Brain pericyte (primary cell): ENCODE data around the gene HGS.

Experiments used
- DNase-seq: peaks from one replicate; pipeline ENCODE4 v3.0.0-alpha.2; 2012; ENCODE audit warnings: low read depth, low spot score

HGS gene, protein sequence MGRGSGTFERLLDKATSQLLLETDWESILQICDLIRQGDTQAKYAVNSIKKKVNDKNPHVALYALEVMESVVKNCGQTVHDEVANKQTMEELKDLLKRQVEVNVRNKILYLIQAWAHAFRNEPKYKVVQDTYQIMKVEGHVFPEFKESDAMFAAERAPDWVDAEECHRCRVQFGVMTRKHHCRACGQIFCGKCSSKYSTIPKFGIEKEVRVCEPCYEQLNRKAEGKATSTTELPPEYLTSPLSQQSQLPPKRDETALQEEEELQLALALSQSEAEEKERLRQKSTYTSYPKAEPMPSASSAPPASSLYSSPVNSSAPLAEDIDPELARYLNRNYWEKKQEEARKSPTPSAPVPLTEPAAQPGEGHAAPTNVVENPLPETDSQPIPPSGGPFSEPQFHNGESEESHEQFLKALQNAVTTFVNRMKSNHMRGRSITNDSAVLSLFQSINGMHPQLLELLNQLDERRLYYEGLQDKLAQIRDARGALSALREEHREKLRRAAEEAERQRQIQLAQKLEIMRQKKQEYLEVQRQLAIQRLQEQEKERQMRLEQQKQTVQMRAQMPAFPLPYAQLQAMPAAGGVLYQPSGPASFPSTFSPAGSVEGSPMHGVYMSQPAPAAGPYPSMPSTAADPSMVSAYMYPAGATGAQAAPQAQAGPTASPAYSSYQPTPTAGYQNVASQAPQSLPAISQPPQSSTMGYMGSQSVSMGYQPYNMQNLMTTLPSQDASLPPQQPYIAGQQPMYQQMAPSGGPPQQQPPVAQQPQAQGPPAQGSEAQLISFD

DNA sequence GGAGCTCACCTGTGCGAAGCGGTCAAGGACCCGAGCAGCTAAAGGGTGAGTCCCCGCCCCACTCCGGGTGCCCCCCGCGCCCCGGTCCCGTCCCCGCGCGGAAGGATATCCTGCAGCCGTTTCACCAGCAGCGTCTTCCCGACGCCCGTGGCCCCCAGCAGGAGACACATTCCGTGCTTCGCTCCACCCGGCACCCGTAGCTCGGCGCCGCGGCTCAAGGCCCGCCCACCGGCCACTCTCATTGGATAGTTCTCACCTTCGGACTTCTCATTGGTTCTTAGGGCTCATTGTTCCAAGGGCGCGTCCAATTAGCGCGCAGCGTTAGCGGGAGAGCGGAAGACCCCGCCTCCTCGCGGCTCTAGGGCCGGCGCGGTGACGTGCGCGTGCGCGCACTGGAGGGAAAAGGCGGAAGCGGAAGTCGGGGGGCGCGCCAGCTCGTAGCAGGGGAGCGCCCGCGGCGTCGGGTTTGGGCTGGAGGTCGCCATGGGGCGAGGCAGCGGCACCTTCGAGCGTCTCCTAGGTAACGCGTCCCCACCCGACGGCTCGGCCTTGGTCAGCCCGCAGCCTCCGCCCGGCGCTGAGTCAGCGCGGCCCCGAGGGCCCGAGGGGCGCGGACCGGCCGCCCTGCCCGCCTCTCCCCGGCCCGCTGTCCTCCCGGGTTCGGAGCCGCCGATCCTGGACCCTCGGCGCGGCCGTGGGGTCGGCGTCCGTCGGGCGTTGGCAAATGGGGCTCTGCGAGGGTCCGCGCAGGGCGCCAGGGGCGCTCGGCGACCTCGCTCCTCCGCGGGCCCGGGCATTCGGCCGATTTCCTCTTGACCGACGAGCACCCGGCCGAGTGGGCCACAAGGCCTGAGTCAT is at the start of gene HGS, which contains the start of gene ARL16:
TSS of gene HGS (plus strand) at position 428 of the 858 bp plus-strand sequence. CDS start at position 484, 56 bp downstream.
TSS of gene ARL16 (minus strand) at position 214 of the 858 bp plus-strand sequence. CDS start at position 170, 44 bp downstream.
- DNase-seq = peak; percentile 99

DNA sequence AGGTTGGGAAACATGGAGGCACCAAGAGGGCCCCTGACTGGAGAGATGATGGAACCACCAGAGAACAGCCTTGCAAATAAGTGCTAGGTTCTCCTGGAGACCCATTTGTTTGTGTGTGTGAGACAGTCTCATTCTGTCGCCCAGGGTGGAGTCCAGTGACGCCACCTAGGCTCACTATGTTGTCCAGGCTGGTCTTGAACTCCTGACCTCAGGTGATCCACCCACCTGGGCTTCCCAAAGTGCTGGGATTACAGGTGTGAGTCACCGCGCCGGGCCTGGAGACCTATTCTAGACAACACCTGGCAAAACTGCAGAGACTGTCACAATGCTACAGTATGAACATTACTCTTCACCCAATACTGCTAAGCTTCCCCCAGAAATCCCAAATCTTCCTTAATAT is 48.4 kb upstream of the HGS start:
- no peak for DNase-seq

DNA sequence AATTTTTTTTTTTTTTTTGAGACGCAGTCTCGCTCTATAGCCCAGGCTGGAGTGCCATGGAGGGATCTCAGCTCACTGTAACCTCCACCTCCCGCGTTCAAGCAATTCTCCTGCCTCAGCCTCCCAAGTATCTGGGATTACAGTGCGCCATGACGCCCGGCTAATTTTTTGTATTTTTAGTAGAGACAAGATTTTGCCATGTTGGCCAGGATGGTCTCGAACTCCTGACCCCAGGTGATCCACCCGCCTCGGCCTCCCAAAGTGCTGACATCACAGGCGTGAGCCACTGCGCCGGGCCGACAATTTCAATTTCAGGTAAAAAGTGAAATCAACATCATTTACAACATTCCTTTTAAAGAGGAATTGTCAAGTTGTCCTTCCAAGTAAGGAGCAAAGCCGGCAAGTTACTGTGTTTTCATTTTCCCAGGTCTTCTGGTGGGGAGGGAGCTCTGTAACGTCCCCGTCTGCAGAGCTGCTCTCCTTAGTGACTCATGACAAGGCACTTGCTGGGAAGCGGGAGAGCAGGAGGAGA is 47.8 kb upstream of the HGS start:
- no peak for DNase-seq

DNA sequence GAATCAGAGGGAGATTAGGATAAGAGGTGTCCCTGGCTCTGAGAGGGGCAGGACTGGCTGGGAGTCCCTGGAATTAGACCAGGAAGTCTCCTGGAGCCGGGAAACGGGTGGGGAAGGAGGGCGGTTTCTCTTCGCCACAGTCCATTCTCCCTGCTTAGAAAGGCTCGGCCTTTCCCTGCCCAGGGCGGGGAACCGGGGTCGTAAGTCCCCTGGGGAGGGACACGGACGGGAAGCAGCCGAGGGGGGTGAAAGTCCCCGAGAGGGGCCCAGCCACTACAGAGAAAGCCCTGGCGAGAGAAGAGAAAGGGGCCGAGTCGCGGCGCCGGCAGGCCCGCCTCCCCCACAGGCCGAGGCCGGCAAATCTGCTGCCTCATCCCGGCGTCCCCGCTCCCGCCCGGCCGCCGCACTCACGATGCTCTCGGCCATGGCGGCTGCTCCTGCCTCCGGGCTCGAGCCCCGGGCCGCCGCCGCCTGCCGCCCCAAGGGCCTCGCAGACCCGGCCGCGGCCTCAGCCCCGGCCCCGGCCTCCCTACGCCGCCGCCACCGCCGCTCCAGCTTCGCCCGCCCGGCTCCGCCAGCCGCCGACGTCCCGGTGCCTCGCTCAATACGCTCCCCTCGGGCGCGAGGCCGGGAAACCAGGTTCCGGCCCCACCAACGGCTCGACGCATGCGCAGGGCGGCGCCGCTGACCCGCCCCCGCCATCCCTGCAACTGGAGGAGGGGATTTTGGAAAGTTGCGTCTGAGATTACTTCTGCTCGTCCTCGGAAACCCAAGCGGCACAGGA is 47.1 kb upstream of the HGS start, which contains the start of the genes NPLOC4 and TSPAN10:
TSS of gene NPLOC4 (minus strand) at position 608 of the 784 bp plus-strand sequence. CDS start at position 426, 182 bp downstream.
TSS of gene TSPAN10 (plus strand) at position 692 of the 784 bp plus-strand sequence. CDS start 5,217 bp downstream, outside the sequence.
- DNase-seq = peak; percentile 61

DNA sequence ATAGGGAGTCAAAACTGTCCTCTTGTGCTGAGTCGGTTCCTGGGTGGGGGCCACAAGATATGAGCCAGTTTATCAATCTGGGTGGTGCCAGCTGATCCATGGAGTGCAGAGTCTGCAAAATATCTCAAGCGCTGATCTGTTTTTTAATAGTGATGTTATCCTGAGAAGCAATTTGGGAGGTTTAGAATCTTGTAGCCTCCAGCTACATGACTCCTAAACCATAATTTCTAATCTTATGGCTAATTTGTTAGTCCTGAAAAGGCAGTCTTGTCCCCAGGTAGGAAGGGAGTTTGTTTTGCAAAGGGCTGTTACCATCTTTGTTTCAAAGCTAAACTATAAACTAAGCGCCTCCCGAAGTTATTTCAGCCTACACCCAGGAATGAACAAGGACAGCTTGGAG is 45.1 kb upstream of the HGS start:
- DNase-seq = no peak

DNA sequence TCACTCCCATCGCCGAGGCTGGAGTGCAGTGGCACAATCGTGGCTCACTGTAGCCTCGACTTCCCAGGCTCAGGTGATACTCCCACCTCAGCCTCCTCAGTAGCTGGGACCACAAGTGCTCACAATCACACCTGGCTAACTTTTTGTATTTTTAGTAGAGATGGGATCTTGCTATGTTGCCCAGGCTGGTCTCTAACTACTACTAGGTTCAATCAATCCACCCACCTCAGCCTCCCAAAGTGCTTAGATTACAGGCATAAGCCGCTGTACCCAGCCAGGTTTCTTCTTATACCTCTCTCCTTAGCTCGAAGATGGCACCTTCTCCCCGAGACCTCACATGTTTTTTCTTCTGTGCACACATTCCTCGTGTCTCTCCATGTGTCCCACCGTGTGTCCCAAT is 43.8 kb upstream of the HGS start:
- no peak for DNase-seq

DNA sequence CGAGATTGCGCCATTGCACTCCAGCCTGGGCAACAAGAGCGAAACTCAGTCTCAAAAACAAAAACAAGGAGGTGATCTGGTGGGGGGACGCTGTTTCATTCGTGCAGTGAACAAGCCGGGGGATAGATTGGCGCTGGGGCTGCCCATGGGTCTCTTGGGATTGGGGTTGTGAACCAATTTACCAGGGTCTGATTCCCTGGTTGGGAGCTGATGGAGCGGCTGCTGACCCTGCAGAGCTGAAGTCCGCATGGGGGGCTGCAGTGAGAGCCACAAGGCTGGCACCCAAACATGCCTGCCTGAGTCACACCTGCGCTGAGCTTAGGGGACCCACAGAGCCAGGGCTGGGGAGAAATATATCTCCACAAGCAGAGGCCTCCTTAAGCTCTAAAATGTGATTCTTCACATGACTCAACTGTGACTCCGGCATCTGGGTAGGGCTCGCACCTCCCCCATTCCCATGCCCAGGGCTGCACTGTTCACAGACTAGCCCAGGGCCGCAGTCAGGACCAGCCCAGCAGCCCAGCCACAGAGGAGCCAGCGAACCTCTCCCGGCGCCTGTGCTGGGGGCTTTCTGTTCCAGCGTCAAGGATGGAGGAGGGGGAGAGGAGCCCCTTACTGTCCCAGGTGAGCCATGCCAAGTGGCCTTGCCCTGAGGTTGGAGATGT is 41.9 kb upstream of the HGS start:
- DNase-seq = no peak

DNA sequence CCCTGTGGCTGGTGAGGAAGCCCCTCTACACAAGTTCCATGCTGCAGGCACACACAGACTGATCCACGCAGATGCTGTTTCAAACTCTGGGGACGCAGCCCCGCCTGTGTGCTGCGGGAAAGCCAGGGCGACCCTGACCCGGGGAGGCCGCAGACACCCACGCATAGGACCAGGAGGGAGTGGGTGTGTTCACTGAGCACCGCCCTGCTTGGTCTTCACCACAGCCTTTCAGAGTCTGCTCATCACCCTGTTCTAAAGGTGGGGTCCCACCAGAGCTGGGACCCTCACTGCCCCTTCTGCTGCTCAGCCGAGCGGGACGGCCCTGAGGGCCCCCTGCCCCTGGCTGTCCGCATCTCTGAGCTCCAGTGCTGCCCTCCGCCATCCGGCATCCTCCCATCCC is 39.3 kb upstream of the HGS start:
- no peak for DNase-seq

DNA sequence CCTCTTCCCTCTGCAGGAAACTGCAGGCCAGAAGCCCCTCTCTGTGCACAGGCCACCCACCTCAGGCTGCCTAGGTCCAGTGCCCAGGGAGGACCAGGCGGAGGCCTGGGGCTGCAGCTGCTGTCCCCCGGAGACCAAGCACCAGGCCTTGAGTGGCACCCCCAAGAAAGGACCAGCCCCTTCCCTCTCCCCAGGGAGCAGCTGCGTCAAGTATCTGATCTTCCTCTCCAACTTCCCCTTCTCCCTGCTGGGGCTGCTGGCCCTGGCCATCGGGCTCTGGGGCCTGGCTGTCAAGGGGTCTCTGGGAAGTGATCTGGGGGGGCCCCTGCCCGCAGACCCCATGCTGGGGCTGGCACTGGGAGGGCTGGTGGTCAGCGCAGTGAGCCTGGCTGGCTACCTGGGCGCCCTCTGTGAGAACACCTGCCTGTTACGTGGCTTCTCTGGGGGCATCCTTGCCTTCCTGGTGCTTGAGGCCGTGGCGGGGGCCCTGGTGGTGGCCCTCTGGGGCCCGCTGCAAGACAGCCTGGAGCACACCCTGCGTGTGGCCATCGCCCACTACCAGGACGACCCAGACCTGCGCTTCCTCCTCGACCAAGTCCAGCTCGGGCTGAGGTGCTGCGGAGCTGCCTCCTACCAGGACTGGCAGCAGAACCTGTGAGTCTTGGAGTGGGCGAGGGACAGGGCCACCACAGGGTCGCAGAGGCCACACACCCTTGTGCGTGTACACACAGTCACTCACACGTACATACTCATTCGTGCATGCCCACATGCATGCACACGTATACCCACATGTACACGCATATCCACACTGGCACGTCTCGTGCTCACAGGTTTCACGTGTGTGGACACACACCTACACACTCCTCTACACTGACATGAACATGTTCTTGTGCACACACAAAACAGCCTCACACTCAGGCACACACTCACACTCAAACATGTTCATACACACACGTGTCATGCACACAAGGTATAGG is 38.5 kb upstream of the HGS start:
- DNase-seq = no peak

DNA sequence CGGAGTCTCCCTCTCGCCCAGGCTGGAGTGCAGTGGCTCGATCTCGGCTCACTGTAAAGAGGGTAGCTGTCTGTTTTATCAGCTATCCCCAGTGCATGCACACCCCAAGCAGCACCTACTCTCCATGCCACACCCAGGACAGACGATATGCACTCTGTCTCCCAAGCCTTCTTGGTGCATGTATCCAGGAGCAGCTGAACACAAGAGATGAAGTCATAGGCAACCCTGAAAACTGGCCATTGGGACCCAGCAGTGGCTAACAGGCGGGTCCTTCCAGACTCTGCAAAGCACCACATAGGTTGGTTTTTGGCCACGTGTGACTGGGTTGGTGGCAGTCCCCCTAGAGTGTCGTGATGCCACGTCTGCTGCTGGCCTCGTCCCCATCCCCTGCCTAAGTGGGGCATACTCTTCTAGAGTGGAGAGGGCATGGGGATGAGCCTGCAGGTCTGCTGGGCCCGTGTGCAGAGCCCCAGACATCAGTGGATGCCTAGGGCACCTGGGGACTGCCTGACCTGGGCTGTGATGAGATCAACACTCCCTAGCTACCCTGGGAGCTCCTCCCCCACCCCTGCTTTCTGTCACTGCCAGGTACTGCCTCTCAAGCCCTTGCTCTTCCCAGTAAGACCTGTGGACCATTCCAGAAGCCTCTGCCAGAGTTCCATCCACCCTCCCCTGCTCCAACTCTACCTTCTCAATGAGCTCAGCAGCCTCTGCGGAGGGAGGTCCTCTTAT is 36.8 kb upstream of the HGS start:
- DNase-seq = no peak

DNA sequence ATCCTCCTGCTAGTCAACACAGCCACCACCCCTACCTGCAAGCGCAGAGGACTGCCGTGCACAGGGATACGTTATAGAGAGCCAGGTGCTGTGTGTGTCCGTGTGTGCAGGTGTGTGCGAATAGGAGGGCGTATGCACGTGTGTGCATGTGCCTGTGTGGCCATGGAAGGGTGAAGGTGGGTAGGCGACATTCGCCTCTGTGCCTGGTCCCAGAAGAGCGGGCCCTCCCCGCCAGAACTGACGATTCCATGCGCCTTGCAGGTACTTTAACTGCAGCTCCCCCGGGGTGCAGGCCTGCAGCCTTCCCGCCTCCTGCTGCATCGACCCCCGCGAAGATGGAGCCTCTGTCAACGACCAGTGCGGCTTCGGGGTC is 36.2 kb upstream of the HGS start:
- no peak for DNase-seq

DNA sequence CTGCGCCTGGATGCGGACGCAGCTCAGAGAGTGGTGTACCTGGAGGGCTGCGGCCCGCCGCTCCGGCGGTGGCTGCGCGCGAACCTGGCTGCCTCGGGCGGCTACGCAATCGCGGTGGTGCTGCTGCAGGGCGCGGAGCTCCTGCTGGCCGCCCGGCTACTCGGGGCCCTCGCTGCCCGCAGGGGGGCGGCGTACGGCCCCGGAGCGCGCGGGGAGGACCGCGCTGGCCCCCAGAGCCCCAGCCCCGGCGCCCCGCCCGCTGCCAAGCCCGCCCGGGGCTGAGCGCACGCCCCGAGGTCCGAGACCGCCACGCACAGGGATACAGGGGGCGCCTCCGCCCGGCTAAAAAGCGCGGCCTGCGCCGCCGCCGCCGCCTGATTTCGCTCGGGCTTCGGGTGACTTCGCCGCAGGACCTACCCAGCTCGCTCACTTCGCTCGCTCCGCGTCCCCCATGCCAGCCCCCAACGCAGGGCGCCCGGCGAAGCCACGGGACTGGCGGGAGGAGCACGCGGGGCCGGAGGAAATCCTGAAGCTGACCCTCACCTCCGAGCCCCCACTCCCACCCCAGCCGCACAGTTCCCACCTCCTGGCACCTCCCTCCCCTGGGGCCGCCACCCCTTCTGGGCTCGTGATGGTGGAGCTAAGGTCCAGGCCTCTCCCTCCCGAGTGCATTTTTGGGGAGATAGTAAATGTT is 35.7 kb upstream of the HGS start:
- no peak for DNase-seq

DNA sequence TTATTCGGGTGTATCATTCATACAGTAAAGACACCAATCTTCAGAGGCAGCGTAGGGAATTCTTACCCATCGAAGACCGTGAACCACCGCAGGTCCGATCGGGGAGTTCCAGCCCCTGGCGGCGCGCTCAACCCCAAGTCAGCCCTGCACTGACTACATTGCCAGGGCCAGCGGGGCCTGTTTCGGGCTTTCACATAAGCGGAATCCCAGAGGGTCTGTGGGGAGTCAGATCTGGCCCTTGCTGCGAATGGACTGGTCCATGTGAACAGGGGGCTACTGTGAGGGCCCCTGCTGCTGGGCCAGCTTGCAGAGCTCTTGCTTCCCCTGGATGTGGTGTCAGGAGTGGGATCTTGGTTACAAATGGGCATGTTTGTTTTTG is 35.1 kb upstream of the HGS start:
- no peak for DNase-seq

DNA sequence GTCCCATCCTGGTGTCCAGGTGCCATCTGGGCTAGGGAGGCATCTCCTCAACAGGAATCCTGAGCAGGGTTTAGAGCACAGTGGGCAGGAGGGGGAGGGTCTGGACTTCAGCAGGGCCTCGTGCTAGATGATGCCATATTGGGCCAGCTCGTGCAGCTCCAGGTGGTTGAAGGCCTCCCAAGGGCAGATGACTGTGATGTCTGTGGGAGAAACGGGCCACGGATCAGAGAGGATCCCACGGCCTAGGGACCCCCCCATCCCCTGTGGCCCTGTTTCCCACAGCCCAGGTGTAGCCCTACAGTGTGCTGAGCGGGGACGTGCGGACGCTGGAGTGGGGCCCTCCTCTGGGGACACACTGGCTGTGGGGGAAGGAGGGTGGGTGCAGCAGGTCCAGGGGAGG is 32.9 kb upstream of the HGS start:
- no peak for DNase-seq

DNA sequence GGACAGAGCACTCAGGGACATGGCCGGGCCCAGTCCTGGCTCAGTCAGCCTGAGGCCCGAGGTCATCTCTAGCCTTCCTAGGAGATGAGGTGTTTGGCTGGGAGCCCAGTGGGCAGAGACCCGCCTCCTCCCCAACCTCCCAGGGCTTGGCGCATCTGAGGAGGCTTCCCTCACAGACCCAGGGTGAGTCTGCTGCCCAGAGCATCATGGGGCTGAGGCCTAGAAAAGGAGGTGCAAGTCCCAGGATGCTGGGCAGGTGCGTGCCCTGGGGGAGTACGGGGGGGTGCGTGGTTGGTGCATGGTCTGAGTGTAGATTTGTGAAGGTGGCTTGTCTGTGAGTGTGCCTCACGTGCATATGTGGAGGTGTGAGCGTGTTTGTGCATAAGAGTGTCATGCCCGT is 32.1 kb upstream of the HGS start:
- DNase-seq = peak; percentile 45

DNA sequence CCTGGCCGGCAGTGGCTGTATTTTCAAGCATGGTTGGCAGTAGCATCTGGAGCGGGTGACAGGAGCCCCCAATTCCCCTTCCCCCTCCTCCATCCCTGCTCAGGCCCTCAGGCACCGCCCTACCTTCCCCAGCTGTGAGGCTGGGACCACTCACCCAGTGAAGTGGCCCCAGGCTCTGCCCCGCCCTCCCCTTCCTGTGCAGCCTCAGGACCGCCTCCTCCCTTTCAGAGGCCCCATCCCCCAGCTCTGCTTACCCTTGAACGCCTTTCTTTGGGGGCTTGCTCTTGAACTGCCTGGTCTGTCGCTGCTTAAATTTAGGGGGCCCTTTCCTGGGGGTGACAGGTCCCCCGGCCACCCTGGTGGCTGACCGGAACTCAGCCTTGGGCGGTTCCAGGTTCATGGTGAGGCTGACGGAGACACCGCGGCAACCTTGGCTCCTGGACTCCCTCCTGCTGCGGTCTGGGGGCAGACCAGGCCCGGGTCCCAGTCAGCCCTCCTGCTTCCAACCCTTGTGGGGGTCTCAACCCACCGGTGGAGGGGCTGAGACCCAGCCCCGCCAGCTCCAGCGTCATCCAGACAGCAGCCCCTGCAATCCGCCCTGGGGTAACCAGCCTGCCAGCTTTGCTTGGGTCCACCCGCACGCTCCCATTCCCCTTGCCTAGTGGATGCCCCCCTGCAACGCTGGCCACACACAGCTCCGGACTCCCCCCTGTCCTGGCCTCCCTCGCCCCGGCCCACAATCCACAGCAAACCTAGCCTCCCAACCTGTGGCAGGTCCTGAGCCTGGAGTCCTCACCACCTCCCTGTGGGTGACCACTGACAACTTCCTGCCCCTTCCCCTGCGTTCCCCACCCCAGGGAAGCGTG is 30.7 kb upstream of the HGS start:
- DNase-seq = no peak
